SK-N-SH treated with all-trans-retinoic acid at 6 μM for 48 hours (cell line): ENCODE results near the gene OR8G1.

Experiments
- BACH2 ChIP-seq: fragments of 250-450 bp; sonication (Bioruptor Pico); IDR thresholded peaks from 2 replicates; pipeline ENCODE4 v1.9.0; 2021; ENCODE audit warnings: mild to moderate bottlenecking, borderline replicate concordance
- CSDC2 ChIP-seq: fragments of 250-450 bp; sonication (Bioruptor Pico); IDR thresholded peaks from 2 replicates; pipeline ENCODE4 v1.5.0; 2020; ENCODE audit warnings: mild to moderate bottlenecking, moderate library complexity
- ESRRG ChIP-seq: fragments of 250-450 bp; sonication (Bioruptor Pico); IDR thresholded peaks from 2 replicates; pipeline ENCODE4 v1.6.1; 2021; ENCODE audit warnings: mild to moderate bottlenecking
- GLIS3 ChIP-seq: fragments of 250-450 bp; sonication (Bioruptor Pico); IDR thresholded peaks from 2 replicates; pipeline ENCODE4 v1.5.0; 2020; ENCODE audit warnings: mild to moderate bottlenecking, moderate library complexity
- ISL1 ChIP-seq: fragments of 250-450 bp; sonication (Bioruptor Pico); IDR thresholded peaks from 2 replicates; pipeline ENCODE4 v2.1.2; 2022; ENCODE audit warnings: mild to moderate bottlenecking, moderate library complexity
- OSR1 ChIP-seq: fragments of 250-450 bp; sonication (Bioruptor Pico); IDR thresholded peaks from 2 replicates; pipeline ENCODE4 v1.8.0; 2022; ENCODE audit warnings: moderate library complexity, mild to moderate bottlenecking, inconsistent platforms
- SNAI2 ChIP-seq: fragments of 250-450 bp; sonication (Bioruptor Pico); IDR thresholded peaks from 2 replicates; pipeline ENCODE4 v1.5.0; 2020; ENCODE audit warnings: mild to moderate bottlenecking, moderate library complexity
- ZC3H10 ChIP-seq: fragments of 250-450 bp; sonication (Bioruptor Pico); IDR thresholded peaks from 2 replicates; pipeline ENCODE4 v1.5.1; 2021; ENCODE audit warnings: mild to moderate bottlenecking, moderate library complexity
- ZFP3 ChIP-seq: fragments of 250-450 bp; sonication (Bioruptor Pico); IDR thresholded peaks from 2 replicates; pipeline ENCODE4 v1.5.0; 2020; ENCODE audit warnings: mild to moderate bottlenecking, moderate library complexity
- ZFP30 ChIP-seq: fragments of 450-650 bp; formaldehyde crosslinking; IDR thresholded peaks from 2 replicates; pipeline ENCODE4 v1.5.0; 2022; ENCODE audit warnings: mild to moderate bottlenecking, moderate library complexity
- ZNF70 ChIP-seq: fragments of 450-650 bp; formaldehyde crosslinking; IDR thresholded peaks from 2 replicates; pipeline ENCODE4 v1.5.0; 2020; ENCODE audit warnings: mild to moderate bottlenecking, moderate library complexity
- TF ChIP-seq, protein P1 (sequence below): fragments of 250-450 bp; sonication (Bioruptor Pico); IDR thresholded peaks from 2 replicates; pipeline ENCODE4 v1.5.1; 2021; ENCODE audit warnings: mild to moderate bottlenecking, moderate library complexity
- TF ChIP-seq, protein P2 (sequence below): fragments of 250-450 bp; sonication (Bioruptor Pico); IDR thresholded peaks from 2 replicates; pipeline ENCODE4 v1.5.1; 2020; ENCODE audit warnings: low read depth, mild to moderate bottlenecking, moderate library complexity
- TF ChIP-seq, protein P3 (sequence below): fragments of 250-450 bp; sonication (Bioruptor Pico); IDR thresholded peaks from 2 replicates; pipeline ENCODE4 v1.8.0; 2020; ENCODE audit warnings: mild to moderate bottlenecking, moderate library complexity, borderline replicate concordance

DNA sequence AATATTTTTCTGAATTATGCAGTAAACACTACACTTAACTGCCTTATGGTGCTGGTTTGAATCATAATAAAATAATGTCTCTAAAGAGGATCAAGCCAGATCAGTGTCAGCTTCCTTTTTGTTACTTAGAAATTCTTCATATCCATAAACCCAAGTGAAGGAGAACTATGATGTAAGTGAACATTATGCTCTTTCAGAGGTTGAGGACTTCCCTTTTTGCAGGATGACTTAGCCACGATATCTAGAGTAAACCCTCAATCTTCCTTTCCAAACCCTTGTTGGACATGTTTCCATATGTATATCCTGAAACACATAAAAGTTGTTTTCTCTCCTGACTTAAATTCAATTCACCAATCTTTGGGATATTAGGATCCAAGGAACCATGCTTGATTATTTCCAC is 53.8 kb downstream of the OR8G1 start:
- TF ChIP-seq, protein P1, sequence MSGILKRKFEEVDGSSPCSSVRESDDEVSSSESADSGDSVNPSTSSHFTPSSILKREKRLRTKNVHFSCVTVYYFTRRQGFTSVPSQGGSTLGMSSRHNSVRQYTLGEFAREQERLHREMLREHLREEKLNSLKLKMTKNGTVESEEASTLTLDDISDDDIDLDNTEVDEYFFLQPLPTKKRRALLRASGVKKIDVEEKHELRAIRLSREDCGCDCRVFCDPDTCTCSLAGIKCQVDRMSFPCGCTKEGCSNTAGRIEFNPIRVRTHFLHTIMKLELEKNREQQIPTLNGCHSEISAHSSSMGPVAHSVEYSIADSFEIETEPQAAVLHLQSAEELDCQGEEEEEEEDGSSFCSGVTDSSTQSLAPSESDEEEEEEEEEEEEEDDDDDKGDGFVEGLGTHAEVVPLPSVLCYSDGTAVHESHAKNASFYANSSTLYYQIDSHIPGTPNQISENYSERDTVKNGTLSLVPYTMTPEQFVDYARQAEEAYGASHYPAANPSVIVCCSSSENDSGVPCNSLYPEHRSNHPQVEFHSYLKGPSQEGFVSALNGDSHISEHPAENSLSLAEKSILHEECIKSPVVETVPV (CRISPR knock-in tag): no peak
- no peak for TF ChIP-seq OSR1 (CRISPR knock-in tag)
- no peak for TF ChIP-seq ZNF70 (CRISPR knock-in tag)
- no peak for TF ChIP-seq CSDC2 (CRISPR knock-in tag)
- TF ChIP-seq, protein P2, sequence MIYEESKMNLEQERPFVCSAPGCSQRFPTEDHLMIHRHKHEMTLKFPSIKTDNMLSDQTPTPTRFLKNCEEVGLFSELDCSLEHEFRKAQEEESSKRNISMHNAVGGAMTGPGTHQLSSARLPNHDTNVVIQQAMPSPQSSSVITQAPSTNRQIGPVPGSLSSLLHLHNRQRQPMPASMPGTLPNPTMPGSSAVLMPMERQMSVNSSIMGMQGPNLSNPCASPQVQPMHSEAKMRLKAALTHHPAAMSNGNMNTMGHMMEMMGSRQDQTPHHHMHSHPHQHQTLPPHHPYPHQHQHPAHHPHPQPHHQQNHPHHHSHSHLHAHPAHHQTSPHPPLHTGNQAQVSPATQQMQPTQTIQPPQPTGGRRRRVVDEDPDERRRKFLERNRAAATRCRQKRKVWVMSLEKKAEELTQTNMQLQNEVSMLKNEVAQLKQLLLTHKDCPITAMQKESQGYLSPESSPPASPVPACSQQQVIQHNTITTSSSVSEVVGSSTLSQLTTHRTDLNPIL (CRISPR knock-in tag): no peak
- TF ChIP-seq ZC3H10 (CRISPR knock-in tag): no peak
- no peak for TF ChIP-seq ZFP3 (CRISPR knock-in tag)
- TF ChIP-seq ESRRG: no peak
- TF ChIP-seq ZFP30 (CRISPR knock-in tag): no peak
- no peak for TF ChIP-seq GLIS3 (CRISPR knock-in tag)
- TF ChIP-seq BACH2 (CRISPR knock-in tag): no peak
- no peak for TF ChIP-seq ISL1 (CRISPR knock-in tag)
- TF ChIP-seq, protein P3, sequence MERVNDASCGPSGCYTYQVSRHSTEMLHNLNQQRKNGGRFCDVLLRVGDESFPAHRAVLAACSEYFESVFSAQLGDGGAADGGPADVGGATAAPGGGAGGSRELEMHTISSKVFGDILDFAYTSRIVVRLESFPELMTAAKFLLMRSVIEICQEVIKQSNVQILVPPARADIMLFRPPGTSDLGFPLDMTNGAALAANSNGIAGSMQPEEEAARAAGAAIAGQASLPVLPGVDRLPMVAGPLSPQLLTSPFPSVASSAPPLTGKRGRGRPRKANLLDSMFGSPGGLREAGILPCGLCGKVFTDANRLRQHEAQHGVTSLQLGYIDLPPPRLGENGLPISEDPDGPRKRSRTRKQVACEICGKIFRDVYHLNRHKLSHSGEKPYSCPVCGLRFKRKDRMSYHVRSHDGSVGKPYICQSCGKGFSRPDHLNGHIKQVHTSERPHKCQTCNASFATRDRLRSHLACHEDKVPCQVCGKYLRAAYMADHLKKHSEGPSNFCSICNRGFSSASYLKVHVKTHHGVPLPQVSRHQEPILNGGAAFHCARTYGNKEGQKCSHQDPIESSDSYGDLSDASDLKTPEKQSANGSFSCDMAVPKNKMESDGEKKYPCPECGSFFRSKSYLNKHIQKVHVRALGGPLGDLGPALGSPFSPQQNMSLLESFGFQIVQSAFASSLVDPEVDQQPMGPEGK (CRISPR knock-in tag): no peak
- no peak for TF ChIP-seq SNAI2 (CRISPR knock-in tag)
